BLaER1 treated with 17β-estradiol and CSF1 and Interleukin-3, amounts not matched to agents 10 nM and 100 nM (cell line): Measurements from ENCODE around the gene SELPLG.

Experiments
- H3K27ac ChIP-seq, 11 experiments: shearing (Covaris generic); formaldehyde crosslinking; 2 replicates each; pipeline ENCODE4 v1.8.1; 2022
- H3K27me3 ChIP-seq, 11 experiments: shearing (Covaris generic); formaldehyde crosslinking; 2 replicates each; pipeline ENCODE4 v1.8.1; 2022
- H3K36me3 ChIP-seq, 11 experiments: shearing (Covaris generic); formaldehyde crosslinking; 2 replicates each; pipeline ENCODE4 v1.8.1; 2022
- H3K4me1 ChIP-seq, 10 experiments: shearing (Covaris generic); formaldehyde crosslinking; 2 replicates each; pipeline ENCODE4 v1.8.1; 2022
- H3K4me2 ChIP-seq, 11 experiments: shearing (Covaris generic); formaldehyde crosslinking; 2 replicates each; pipeline ENCODE4 v1.8.1; 2022
- H3K4me3 ChIP-seq, 10 experiments: shearing (Covaris generic); formaldehyde crosslinking; 2 replicates each; pipeline ENCODE4 v1.8.1; 2022
- H3K9ac ChIP-seq, 11 experiments: shearing (Covaris generic); formaldehyde crosslinking; 2 replicates each; pipeline ENCODE4 v1.8.1; 2022
- H3K9me3 ChIP-seq, 11 experiments: shearing (Covaris generic); formaldehyde crosslinking; replicated peaks in 1 of 11; 2 replicates each; pipeline ENCODE4 v1.8.1; 2022
- H4K20me1 ChIP-seq, 11 experiments: shearing (Covaris generic); formaldehyde crosslinking; 2 replicates each; pipeline ENCODE4 v1.8.1; 2022
- Cebpa-rat ChIP-seq, 11 experiments: shearing (Covaris generic); IDR thresholded peaks; 2 replicates each; pipeline ENCODE4 v1.8.1; 2022

The SELPLG gene

GRCh38 chr12:108610336-108610815, 23.3 kb downstream of the SELPLG start:
- Histone ChIP-seq H3K4me3 (no peak overlapping the region), H3K27me3 (peaks cover 0 to 25% (median 0%) of the 10 kb centered on the region in 11 experiments; a peak in 4 of 22 replicates), H3K27ac (peak overlapping the region in 6 of 11 experiments; percentile 15 to 65 (median 55); a peak in 10 of 22 replicates), H3K36me3 (no peaks in the 10 kb centered on the region), H3K4me2 (peak overlapping the region in 10 of 11 experiments; percentile 50 to 82 (median 73); a peak in 18 of 22 replicates), H3K9ac (peak overlapping the region in 3 of 11 experiments; percentile 17 to 51 (median 40); a peak in 2 of 22 replicates), H4K20me1 (no peaks in the 10 kb centered on the region), H3K4me1 (peaks cover 61 to 86% (median 71%) of the 10 kb centered on the region in 10 experiments), H3K9me3 (peaks cover 0 to 4% (median 3%) of the 10 kb centered on the region in 11 experiments; a peak in 17 of 22 replicates)
- TF ChIP-seq Cebpa-rat (IDR thresholded peaks at IDR 0.05) = no peak

- peak overlapping the region in 7 of 11 experiments; percentile 15 to 65 (median 46); a peak in 12 of 22 replicates for H3K27ac ChIP-seq
- no peaks in the 10 kb centered on the region for H3K9me3 ChIP-seq
- H3K4me3 ChIP-seq = no peak overlapping the region
- H3K36me3 ChIP-seq = no peaks in the 10 kb centered on the region
- H3K9ac ChIP-seq = peak overlapping the region in 4 of 11 experiments; percentile 17 to 57 (median 48); a peak in 4 of 22 replicates
- H3K4me2 ChIP-seq = peak overlapping the region; percentile 50 to 82 (median 71)
- H3K27me3 ChIP-seq = peaks cover 0 to 25% (median 0%) of the 10 kb centered on the region in 11 experiments; a peak in 4 of 22 replicates
- no peaks in the 10 kb centered on the region for H4K20me1 ChIP-seq
- TF ChIP-seq Cebpa-rat (IDR thresholded peaks at IDR 0.05) = no peak
- peaks cover 57 to 80% (median 71%) of the 10 kb centered on the region in 10 experiments for H3K4me1 ChIP-seq
These were observed 24.0 kb downstream of the SELPLG start for GRCh38 chr12:108609537-108610335.

GRCh38 chr12:108608616-108609015, 25.1 kb downstream of the SELPLG start:
- peak overlapping the region in 2 of 11 experiments; percentile 26 to 64; a peak in 3 of 22 replicates for H3K27ac ChIP-seq
- no peak overlapping the region for H3K4me3 ChIP-seq
- no peaks in the 10 kb centered on the region for H3K36me3 ChIP-seq
- H3K9ac ChIP-seq = peak overlapping the region in 1 of 11 experiments; percentile 40; a peak in 1 of 22 replicates
- TF ChIP-seq Cebpa-rat (IDR thresholded peaks at IDR 0.05) = no peak
- peak overlapping the region in 9 of 11 experiments; percentile 50 to 82 (median 78); a peak in 17 of 22 replicates for H3K4me2 ChIP-seq
- peaks cover 0 to 25% (median 0%) of the 10 kb centered on the region in 11 experiments; a peak in 4 of 22 replicates for H3K27me3 ChIP-seq
- H4K20me1 ChIP-seq = no peaks in the 10 kb centered on the region
- peaks cover 46 to 81% (median 70%) of the 10 kb centered on the region in 10 experiments for H3K4me1 ChIP-seq
- no peaks in the 10 kb centered on the region for H3K9me3 ChIP-seq

- no peak overlapping the region for H3K4me3 ChIP-seq
- TF ChIP-seq Cebpa-rat (IDR thresholded peaks at IDR 0.05) = no peak
These were observed 25.6 kb downstream of the SELPLG start for GRCh38 chr12:108607981-108608600.

GRCh38 chr12:108606492-108606891, 27.2 kb downstream of the SELPLG start:
- Histone ChIP-seq H3K27me3 (peaks cover 0 to 25% (median 0%) of the 10 kb centered on the region in 11 experiments; a peak in 4 of 22 replicates), H4K20me1 (no peaks in the 10 kb centered on the region), H3K9me3 (no peaks in the 10 kb centered on the region), H3K9ac (no peak overlapping the region), H3K4me3 (no peak overlapping the region), H3K36me3 (no peaks in the 10 kb centered on the region), H3K4me2 (peak overlapping the region in 9 of 11 experiments; percentile 5 to 61 (median 40); a peak in 15 of 22 replicates), H3K4me1 (peaks cover 26 to 77% (median 57%) of the 10 kb centered on the region in 10 experiments), H3K27ac (peak overlapping the region in 1 of 11 experiments; percentile 24; a peak in 1 of 22 replicates)
- no peak for TF ChIP-seq Cebpa-rat (IDR thresholded peaks at IDR 0.05)

More at GRCh38 chr12:108607981-108608600, 25.6 kb downstream of the SELPLG start:
- peak overlapping the region in 1 of 11 experiments; percentile 64; a peak in 2 of 22 replicates for H3K27ac ChIP-seq
- H3K9ac ChIP-seq = no peak overlapping the region
- H4K20me1 ChIP-seq = no peaks in the 10 kb centered on the region
- H3K27me3 ChIP-seq = peaks cover 0 to 25% (median 0%) of the 10 kb centered on the region in 11 experiments; a peak in 4 of 22 replicates
- H3K36me3 ChIP-seq = no peaks in the 10 kb centered on the region
- peak overlapping the region in 9 of 11 experiments; percentile 50 to 82 (median 78); a peak in 17 of 22 replicates for H3K4me2 ChIP-seq
- H3K9me3 ChIP-seq = no peaks in the 10 kb centered on the region
- peaks cover 41 to 80% (median 65%) of the 10 kb centered on the region in 10 experiments for H3K4me1 ChIP-seq

GRCh38 chr12:108605690-108606406, 27.8 kb downstream of the SELPLG start:
- TF ChIP-seq Cebpa-rat (IDR thresholded peaks at IDR 0.05) = no peak
- no peaks in the 10 kb centered on the region for H4K20me1 ChIP-seq
- H3K4me1 ChIP-seq = peaks cover 22 to 76% (median 56%) of the 10 kb centered on the region in 10 experiments
- H3K4me2 ChIP-seq = peak overlapping the region in 9 of 11 experiments; percentile 17 to 61 (median 40); a peak in 13 of 22 replicates
- H3K4me3 ChIP-seq = no peak overlapping the region
- H3K9me3 ChIP-seq = no peaks in the 10 kb centered on the region
- no peaks in the 10 kb centered on the region for H3K36me3 ChIP-seq
- peaks cover 0 to 25% (median 0%) of the 10 kb centered on the region in 11 experiments; a peak in 4 of 22 replicates for H3K27me3 ChIP-seq
- no peak overlapping the region for H3K9ac ChIP-seq
- H3K27ac ChIP-seq = peak overlapping the region in 3 of 11 experiments; percentile 5 to 44 (median 24); a peak in 5 of 22 replicates

- no peak for TF ChIP-seq Cebpa-rat (IDR thresholded peaks at IDR 0.05)
- peaks cover 18 to 70% (median 49%) of the 10 kb centered on the region in 10 experiments for H3K4me1 ChIP-seq
- no peak overlapping the region for H3K4me3 ChIP-seq
- H3K4me2 ChIP-seq = peak overlapping the region in 3 of 11 experiments; percentile 9 to 40 (median 17); a peak in 4 of 22 replicates
- no peaks in the 10 kb centered on the region for H3K36me3 ChIP-seq
- H3K27ac ChIP-seq = peak overlapping the region in 2 of 11 experiments; percentile 5 to 44; a peak in 4 of 22 replicates
- no peak overlapping the region for H3K9ac ChIP-seq
- H3K9me3 ChIP-seq = no peaks in the 10 kb centered on the region
- H4K20me1 ChIP-seq = no peaks in the 10 kb centered on the region
- peaks cover 0 to 20% (median 0%) of the 10 kb centered on the region in 11 experiments; a peak in 4 of 22 replicates for H3K27me3 ChIP-seq
These were observed 28.5 kb downstream of the SELPLG start for GRCh38 chr12:108605000-108605689.
